H1 (cell line): ENCODE results near the gene ARHGAP8. TPM values are rescaled to one million over a fixed set of nuclear protein-coding genes. Genes with fewer than 3 reads are reported as not detected.

Experiments
- CTCF ChIA-PET: fragments of 300-600 bp; sonication (Branson Sonifier 250); formaldehyde crosslinking; loops from one replicate; lab custom pipeline; 2021; ENCODE audit not compliant: partially characterized antibody; lab: Charles Lee
- POLR2A ChIA-PET: fragments of 300-600 bp; sonication (Branson Sonifier 250); formaldehyde crosslinking; loops from one replicate; lab custom pipeline; 2021; ENCODE audit warnings: inconsistent platforms; ENCODE audit not compliant: partially characterized antibody; lab: Charles Lee
- DNase-seq, 2 experiments: peaks; one replicate each; pipeline versions ENCODE4 v3.0.0 to v3.0.0-alpha.2; 2010 to 2022; ENCODE audit warnings: low spot score in 2 of 2, low read depth in 1 of 2, mixed read lengths in 1 of 2
- FAIRE-seq: peaks from 2 replicates; lab custom pipeline; 2011; peaks lifted over from hg19 to GRCh38; lab: Jason Lieb, UNC
- H2AFZ ChIP-seq: 2 replicates; pipeline ENCODE4 v1.8.1; 2012; ENCODE audit warnings: low read length, inconsistent platforms
- H2AK5ac ChIP-seq: 2 replicates; pipeline ENCODE4 v1.6.1; 2013; ENCODE audit warnings: low read depth, low read length
- H2BK120ac ChIP-seq: replicated peaks from 2 replicates; pipeline ENCODE3; 2013; ENCODE audit warnings: low read depth, low read length, inconsistent platforms
- H2BK12ac ChIP-seq: 2 replicates; pipeline ENCODE4 v1.6.1; 2013; ENCODE audit warnings: low read depth, low read length
- H2BK15ac ChIP-seq: 2 replicates; pipeline ENCODE4 v1.6.1; 2013; ENCODE audit warnings: low read length
- H2BK20ac ChIP-seq: 2 replicates; pipeline ENCODE4 v1.6.1; 2013; ENCODE audit warnings: low read length
- H2BK5ac ChIP-seq: 2 replicates; pipeline ENCODE4 v1.6.1; 2013; ENCODE audit warnings: low read depth, low read length
- H3K14ac ChIP-seq: 2 replicates; pipeline ENCODE4 v1.6.1; 2013; ENCODE audit warnings: inconsistent platforms; ENCODE audit not compliant: insufficient read length
- H3K18ac ChIP-seq: 2 replicates; pipeline ENCODE4 v1.6.1; 2013; ENCODE audit warnings: low read length; ENCODE audit errors: extremely low read depth
- H3K23ac ChIP-seq: 2 replicates; pipeline ENCODE4 v1.6.1; 2013; ENCODE audit warnings: inconsistent platforms; ENCODE audit not compliant: insufficient read length
- H3K23me2 ChIP-seq: 2 replicates; pipeline ENCODE4 v1.6.1; 2013; ENCODE audit warnings: low read depth, low read length
- H3K27ac ChIP-seq: 2 replicates; pipeline ENCODE4 v1.6.1; 2011; ENCODE audit warnings: low read depth, low read length, inconsistent platforms
- H3K27me3 ChIP-seq, 4 experiments: replicated peaks in 1 of 4; 1 replicate in 1 of 4; 2 replicates in 3 of 4; pipeline versions ENCODE4 v1.6.1 to v1.8.1; 2011 to 2013; ENCODE audit warnings: low read length in 3 of 4, mild to moderate bottlenecking in 3 of 4, inconsistent platforms in 2 of 4, mixed read lengths in 2 of 4, moderate library complexity in 1 of 4; ENCODE audit not compliant: control insufficient read depth in 3 of 4, insufficient read depth in 3 of 4; ENCODE audit errors: extremely low read depth in 1 of 4
- H3K36me3 ChIP-seq, 4 experiments: 2 replicates each; pipeline versions ENCODE4 v1.6.1 to v1.8.1; 2011 to 2013; ENCODE audit warnings: mild to moderate bottlenecking in 4 of 4, low read length in 3 of 4, moderate library complexity in 2 of 4, control low read depth in 1 of 4, inconsistent platforms in 1 of 4; ENCODE audit not compliant: insufficient read depth in 4 of 4, control insufficient read depth in 2 of 4
- H3K4ac ChIP-seq: replicated peaks from 2 replicates; pipeline ENCODE3; 2013; ENCODE audit warnings: low read length, low read depth, mixed read lengths, inconsistent platforms; ENCODE audit not compliant: insufficient read length
- H3K4me1 ChIP-seq, 4 experiments: replicated peaks in 1 of 4; 1 replicate in 1 of 4; 2 replicates in 3 of 4; pipeline versions ENCODE4 v1.6.1 to v1.8.1; 2011 to 2013; ENCODE audit warnings: low read length in 3 of 4, inconsistent platforms in 2 of 4, mixed read lengths in 1 of 4; ENCODE audit not compliant: insufficient read depth in 4 of 4, control insufficient read depth in 3 of 4
- H3K4me2 ChIP-seq, 2 experiments: 2 replicates each; pipeline versions ENCODE4 v1.6.1 to v1.8.1; 2011 to 2013; ENCODE audit warnings: low read depth in 2 of 2, low read length in 2 of 2, control low read depth in 1 of 2, inconsistent platforms in 1 of 2, mild to moderate bottlenecking in 1 of 2; ENCODE audit not compliant: insufficient read depth in 1 of 2
- H3K4me3 ChIP-seq, 4 experiments: fragments of 200-600, 300-600 bp in 1 of 4; sonication (generic), shearing (Covaris generic), sonication (Bioruptor Twin) in 1 of 4; 2 replicates each; pipeline versions ENCODE4 v1.5.1 to v1.8.1; 2011 to 2016; ENCODE audit warnings: low read length in 4 of 4, low read depth in 3 of 4, control low read depth in 2 of 4, inconsistent platforms in 2 of 4, mild to moderate bottlenecking in 2 of 4, mixed read lengths in 1 of 4, moderate library complexity in 1 of 4; ENCODE audit not compliant: insufficient read depth in 2 of 4; ENCODE audit errors: extremely low read depth in 1 of 4
- H3K56ac ChIP-seq: replicated peaks from 2 replicates; pipeline ENCODE3; 2013; ENCODE audit warnings: low read depth, mild to moderate bottlenecking, mixed read lengths, low read length, inconsistent platforms; ENCODE audit not compliant: insufficient read length
- H3K79me1 ChIP-seq: 2 replicates; pipeline ENCODE4 v1.6.1; 2013; ENCODE audit warnings: low read depth, low read length, control low read depth
- H3K79me2 ChIP-seq, 2 experiments: 2 replicates each; pipeline versions ENCODE4 v1.6.1 to v1.8.1; 2012 to 2013; ENCODE audit warnings: low read length in 2 of 2, mild to moderate bottlenecking in 2 of 2, inconsistent platforms in 1 of 2; ENCODE audit not compliant: insufficient read depth in 2 of 2, control insufficient read depth in 1 of 2
- H3K9ac ChIP-seq, 4 experiments: replicated peaks in 1 of 4; 1 replicate in 1 of 4; 2 replicates in 3 of 4; pipeline versions ENCODE4 v1.6.1 to v1.8.1; 2011 to 2013; ENCODE audit warnings: low read depth in 3 of 4, low read length in 3 of 4, control low read depth in 2 of 4, mild to moderate bottlenecking in 2 of 4, moderate library complexity in 2 of 4, inconsistent platforms in 1 of 4; ENCODE audit errors: extremely low read depth in 1 of 4
- H3K9me3 ChIP-seq, 2 experiments: 2 replicates each; pipeline versions ENCODE4 v1.6.1 to v1.8.1; 2012 to 2013; ENCODE audit warnings: mild to moderate bottlenecking in 2 of 2, moderate library complexity in 2 of 2, control low read depth in 1 of 2, inconsistent platforms in 1 of 2, low read depth in 1 of 2, low read length in 1 of 2, mixed read lengths in 1 of 2; ENCODE audit not compliant: insufficient read depth in 2 of 2
- H4K20me1 ChIP-seq, 2 experiments: replicated peaks in 1 of 2; 2 replicates each; pipeline versions ENCODE3 to v1.8.1; 2011 to 2013; ENCODE audit warnings: inconsistent platforms in 2 of 2, low read length in 2 of 2, mild to moderate bottlenecking in 1 of 2; ENCODE audit not compliant: insufficient read depth in 2 of 2, control insufficient read depth in 1 of 2
- H4K5ac ChIP-seq: 2 replicates; pipeline ENCODE4 v1.6.1; 2013; ENCODE audit warnings: low read length, low read depth, mixed read lengths, inconsistent platforms; ENCODE audit not compliant: insufficient read length
- H4K8ac ChIP-seq: 2 replicates; pipeline ENCODE4 v1.8.0; 2013; ENCODE audit warnings: mild to moderate bottlenecking, moderate library complexity, low read length, inconsistent platforms; ENCODE audit not compliant: insufficient read depth; ENCODE audit errors: extremely low read depth
- H4K91ac ChIP-seq: replicated peaks from 2 replicates; pipeline ENCODE3; 2013; ENCODE audit warnings: low read length, mixed read lengths, inconsistent platforms; ENCODE audit not compliant: insufficient read length
- BACH1 ChIP-seq: IDR thresholded peaks from 2 replicates; pipeline ENCODE4 v1.6.1; 2012; ENCODE audit warnings: low read length, improper control_type of control experiment
- GABPA ChIP-seq: IDR thresholded peaks from 2 replicates; pipeline ENCODE4 v1.6.1; 2011; ENCODE audit warnings: mild to moderate bottlenecking, low read length, moderate library complexity, borderline replicate concordance; ENCODE audit not compliant: insufficient read depth
- GTF2F1 ChIP-seq: IDR thresholded peaks from 2 replicates; pipeline ENCODE4 v1.6.1; 2012; ENCODE audit warnings: low read depth, low read length, improper control_type of control experiment, borderline replicate concordance
- SAP30 ChIP-seq: fragments of 300-600 bp; sonication (generic); IDR thresholded peaks from 2 replicates; pipeline ENCODE4 v1.7.1; 2012; ENCODE audit warnings: low read length, moderate library complexity, mild to moderate bottlenecking, inconsistent platforms; ENCODE audit not compliant: insufficient read depth, insufficient replicate concordance
- SIRT6 ChIP-seq: IDR thresholded peaks from one replicate; pipeline ENCODE4 v1.7.1; 2012; ENCODE audit warnings: low read length, inconsistent platforms
- SP2 ChIP-seq: IDR thresholded peaks from 2 replicates; pipeline ENCODE4 v1.6.1; 2012; ENCODE audit warnings: mild to moderate bottlenecking, low read length, inconsistent platforms
- TEAD4 ChIP-seq: IDR thresholded peaks from 2 replicates; pipeline ENCODE4 v1.6.1; 2012; ENCODE audit warnings: low read depth, low read length, inconsistent platforms, mixed read lengths
- WGBS, 2 experiments: shearing (Covaris generic) in 1 of 2; methylation state at CpG; one replicate each; pipeline versions ENCODE4 v1.1.6 to v1.1.7; 2013 to 2015; ENCODE audit warnings: low lambda C conversion rate in 2 of 2, mixed read lengths in 2 of 2, inconsistent platforms in 1 of 2, low coverage in 1 of 2, missing lambda C conversion rate in 1 of 2; ENCODE audit not compliant: insufficient replicate concordance in 2 of 2, insufficient coverage in 1 of 2, insufficient read length in 1 of 2; ENCODE audit errors: extremely low coverage in 1 of 2, missing lambda C conversion rate in 1 of 2; 5-methylcytosine and 5-hydroxymethylcytosine counted together
- polyA plus RNA-seq, 7 experiments: library from polyadenylated mRNA; depleted of rRNA in 3 of 7; stranded (reverse) in 5 of 7; unstranded in 2 of 7; fragments of >200 nt in 5 of 7; fragments of 200-250 nt in 2 of 7; gene quantifications; 1 replicate in 5 of 7; 2 replicates in 1 of 7; 4 replicates in 1 of 7; pipeline versions ENCODE4 v1.2.1 to v1.2.3, GENCODE V29; 2011 to 2013; ENCODE audit warnings: missing spikeins in 2 of 7, mixed read lengths in 2 of 7
- total RNA-seq: library from RNA; stranded (reverse); fragmentation: NEBNext Ultra II Directional; extraction: Animal tissue kit (Norgen Biotek cat#: 25700); gene quantifications from 2 replicates; pipeline ENCODE4 v1.2.1, GENCODE V29; 2021

Gene ARHGAP8
- total and polyA plus RNA-seq, 2 of the 8 experiments (the other 6 are each of a cell fraction or from before 2014, with no cell fraction given) = 35.6 to 47.7 TPM

DNA sequence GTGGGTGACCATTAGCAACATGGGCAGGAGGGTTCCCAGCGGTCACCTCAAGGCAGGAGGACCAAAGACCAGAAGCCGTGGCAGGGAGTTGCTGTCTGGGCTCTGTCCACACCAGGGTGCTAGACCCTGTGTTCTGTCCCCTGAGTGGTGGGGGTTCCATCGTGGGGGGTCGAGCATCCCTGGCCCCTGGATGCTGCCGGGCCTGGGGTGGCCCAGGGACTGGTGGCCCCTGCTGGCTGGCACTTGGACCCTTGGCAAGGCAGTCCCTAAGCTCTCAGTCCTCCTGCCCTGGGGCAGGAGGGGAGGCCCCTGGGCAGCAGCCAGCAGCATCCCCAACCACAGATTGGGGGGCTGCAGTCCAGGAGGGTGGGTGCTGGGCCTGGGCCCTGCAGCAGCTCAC is 13.4 kb upstream of the ARHGAP8 start:
- H3K79me2 ChIP-seq = no peaks in the 10 kb centered on the region
- WGBS, 2 experiments = 83% methylated on average over 4 of the region's 5 CpGs; no CpG with 5 or more reads in 1 of the 2 experiments
- H2BK5ac ChIP-seq = no peak overlapping the region
- FAIRE-seq (no peak), DNase-seq (no peak)
- no peaks in the 10 kb centered on the region for H3K79me1 ChIP-seq
- peaks cover 0 to 8% of the 10 kb centered on the region in 2 experiments for H4K20me1 ChIP-seq
- H2AFZ ChIP-seq = no peak overlapping the region
- TF ChIP-seq SIRT6 = no peak
- no peak for TF ChIP-seq SAP30
- no peak for TF ChIP-seq BACH1
- no peak for TF ChIP-seq TEAD4
- TF ChIP-seq GABPA = no peak
- TF ChIP-seq SP2 = no peak
- TF ChIP-seq GTF2F1 = no peak
- no peak overlapping the region for H4K5ac ChIP-seq
- no peaks in the 10 kb centered on the region for H3K23me2 ChIP-seq
- no peak overlapping the region for H2BK12ac ChIP-seq
- ChIA-PET POLR2A (interaction anchor here (0.7 to 0.9 kb wide), 2 partner anchors 32 to 35 kb away, joined by 3 read pairs; no protein-coding TSS in a partner anchor), CTCF (interaction anchor here (1.9 to 9.3 kb wide), 2 partner anchors 42 to 54 kb away, joined by 5 to 102 read pairs; no protein-coding TSS in a partner anchor)
- H4K91ac ChIP-seq = no peak overlapping the region
- peak overlapping the region; percentile 48 for H4K8ac ChIP-seq
- no peak overlapping the region for H3K23ac ChIP-seq
- H3K4me2 ChIP-seq = no peak overlapping the region
- H3K27me3 ChIP-seq = no peaks in the 10 kb centered on the region; a peak in 1 of 7 replicates
- H3K27ac ChIP-seq = no peak overlapping the region
- no peak overlapping the region for H3K4ac ChIP-seq
- no peaks in the 10 kb centered on the region for H3K36me3 ChIP-seq
- no peak overlapping the region for H2AK5ac ChIP-seq
- no peak overlapping the region for H3K14ac ChIP-seq
- H2BK20ac ChIP-seq = no peak overlapping the region
- H3K4me3 ChIP-seq = no peak overlapping the region
- H3K18ac ChIP-seq = no peak overlapping the region
- H2BK120ac ChIP-seq = no peak overlapping the region
- peaks cover 0 to 17% (median 12%) of the 10 kb centered on the region in 4 experiments; a peak in 5 of 7 replicates for H3K4me1 ChIP-seq
- no peak overlapping the region for H2BK15ac ChIP-seq
- H3K9me3 ChIP-seq = no peaks in the 10 kb centered on the region
- no peak overlapping the region; a peak in 1 of 7 replicates for H3K9ac ChIP-seq
- H3K56ac ChIP-seq = no peak overlapping the region
